ENCODE results near the gene COBL. TPM values are rescaled to one million over a fixed set of nuclear protein-coding genes. Genes with fewer than 3 reads are reported as not detected.

Gene COBL
- total and polyA plus RNA-seq, 2 of the 8 experiments (the other 6 are each of a cell fraction or from before 2014, with no cell fraction given), result 13.8 to 40.4 TPM

- Histone ChIP-seq H4K5ac (ENCODE audit: insufficient read length, low read depth, low read length) (no peak overlapping the region), H2AK5ac (ENCODE audit: low read depth, low read length) (no peak overlapping the region), H3K9me3 (ENCODE audit: insufficient read depth in 2 of 2, low read depth in 1 of 2, low read length in 1 of 2) (peaks cover 0 to 9% of the 10 kb centered on the region in 2 experiments; a peak in 1 of 4 replicates), H3K9ac (replicated peaks in 1 of 4; ENCODE audit: extremely low read depth in 1 of 4, low read depth in 3 of 4, low read length in 3 of 4) (no peak overlapping the region), H3K4me1 (replicated peaks in 1 of 4; ENCODE audit: control insufficient read depth in 3 of 4, insufficient read depth in 4 of 4, low read length in 3 of 4) (no peaks in the 10 kb centered on the region), H3K4ac (replicated peaks; ENCODE audit: insufficient read length, low read depth, low read length) (no peak overlapping the region), H3K79me2 (ENCODE audit: control insufficient read depth in 1 of 2, insufficient read depth in 2 of 2, low read length in 2 of 2) (no peaks in the 10 kb centered on the region), H3K23ac (ENCODE audit: insufficient read length) (no peak overlapping the region), H3K4me2 (ENCODE audit: insufficient read depth in 1 of 2, low read depth in 2 of 2, low read length in 2 of 2) (no peak overlapping the region), H3K27ac (ENCODE audit: low read depth, low read length) (no peak overlapping the region), H3K36me3 (ENCODE audit: control insufficient read depth in 2 of 4, insufficient read depth in 4 of 4, low read length in 3 of 4) (no peaks in the 10 kb centered on the region), H2BK12ac (ENCODE audit: low read depth, low read length) (no peak overlapping the region), H3K56ac (replicated peaks; ENCODE audit: insufficient read length, low read depth, low read length) (no peak overlapping the region), H2BK15ac (ENCODE audit: low read length) (no peak overlapping the region), H3K23me2 (ENCODE audit: low read depth, low read length) (no peaks in the 10 kb centered on the region), H2BK120ac (replicated peaks; ENCODE audit: low read depth, low read length) (no peak overlapping the region), H3K79me1 (ENCODE audit: low read depth, low read length) (no peaks in the 10 kb centered on the region), H4K20me1 (replicated peaks in 1 of 2; ENCODE audit: control insufficient read depth in 1 of 2, insufficient read depth in 2 of 2, low read length in 2 of 2) (no peaks in the 10 kb centered on the region), H2BK20ac (ENCODE audit: low read length) (no peak overlapping the region), H3K27me3 (replicated peaks in 1 of 4; ENCODE audit: control insufficient read depth in 3 of 4, extremely low read depth in 1 of 4, insufficient read depth in 3 of 4, low read length in 3 of 4) (no peaks in the 10 kb centered on the region), H2BK5ac (ENCODE audit: low read depth, low read length) (no peak overlapping the region), H3K18ac (ENCODE audit: extremely low read depth, low read length) (no peak overlapping the region), H4K8ac (ENCODE audit: extremely low read depth, insufficient read depth, low read length) (no peak overlapping the region), H2AFZ (ENCODE audit: low read length) (no peak overlapping the region), H3K14ac (ENCODE audit: insufficient read length) (no peak overlapping the region), H4K91ac (replicated peaks; ENCODE audit: insufficient read length, low read length) (no peak overlapping the region), H3K4me3 (ENCODE audit: extremely low read depth in 1 of 4, insufficient read depth in 2 of 4, low read depth in 3 of 4, low read length in 4 of 4) (no peak overlapping the region)
- TF ChIP-seq TBP (IDR thresholded peaks at IDR 0.05; ENCODE audit: low read depth, low read length) (no peak), CEBPB (IDR thresholded peaks at IDR 0.05; ENCODE audit: low read depth, low read length) (no peak)
- ChIA-PET POLR2A (ENCODE audit: partially characterized antibody) (interaction anchor here (1.8 kb wide), 1 partner anchor 9 kb away, joined by 5 read pairs; no protein-coding TSS in a partner anchor), CTCF (ENCODE audit: partially characterized antibody) (interaction anchor here (0.9 to 1.1 kb wide), 3 partner anchors 19 to 40 kb away, joined by 3 to 5 read pairs (median 4); no protein-coding TSS in a partner anchor)
- 96% methylated on average over 12 of the region's 14 CpGs; no CpG with 5 or more reads in 1 of the 2 experiments for WGBS, 2 experiments (ENCODE audit: extremely low coverage in 1 of 2, insufficient coverage in 1 of 2, insufficient read length in 1 of 2, insufficient replicate concordance in 2 of 2, low coverage in 1 of 2, low lambda C conversion rate in 2 of 2, missing lambda C conversion rate in 1 of 2)
- DNase-seq (ENCODE audit: low read depth in 1 of 2, low spot score in 2 of 2), result no peak
- FAIRE-seq, result no peak
Observed at GRCh38 chr7:51045319-51046102, 271.1 kb downstream of the COBL start.
